Thoracic aorta (tissue), 2 donors: ENCODE results near the gene NPB. TPM values are rescaled to one million over a fixed set of nuclear protein-coding genes. Genes with fewer than 3 reads are reported as not detected.

Experiments
- ATAC-seq: fragments of 150-250 bp; one replicate; pipeline ENCODE4 v1.8.0; 2017; ENCODE audit warnings: low read depth; ENCODE audit not compliant: insufficient number of reproducible peaks, low FRiP score
- DNase-seq: peaks from one replicate; pipeline ENCODE4 v3.0.0-alpha.2; 2020; ENCODE audit warnings: low spot score
- H3K27ac ChIP-seq, 2 donors: fragments of 200-600 bp; sonication (generic); 1 replicate in 1 of 2; 2 replicates in 1 of 2; pipeline ENCODE4 v1.5.1; 2016; ENCODE audit warnings: mild to moderate bottlenecking in 2 of 2, moderate library complexity in 2 of 2
- H3K27me3 ChIP-seq: fragments of 200-600 bp; sonication (generic); replicated peaks from 2 replicates; pipeline ENCODE4 v1.6.0; 2016; ENCODE audit warnings: mild to moderate bottlenecking; ENCODE audit not compliant: insufficient read depth
- H3K36me3 ChIP-seq: fragments of 200-600 bp; sonication (generic); one replicate; pipeline ENCODE4 v1.5.1; 2016
- H3K4me1 ChIP-seq, 2 donors: fragments of 200-600 bp; sonication (generic); 1 replicate in 1 of 2; 2 replicates in 1 of 2; pipeline versions ENCODE4 v1.5.1 to v1.6.0; 2016; ENCODE audit warnings: low read depth in 2 of 2, mild to moderate bottlenecking in 1 of 2; ENCODE audit not compliant: control insufficient read depth in 1 of 2
- H3K4me3 ChIP-seq: fragments of 200-600 bp; sonication (generic); 2 replicates; pipeline ENCODE4 v1.5.1; 2016; ENCODE audit warnings: mild to moderate bottlenecking
- H3K9me3 ChIP-seq: fragments of 200-600 bp; sonication (generic); 2 replicates; pipeline ENCODE4 v1.5.1; 2016
- total RNA-seq, 2 donors: library from RNA; depleted of rRNA; stranded (reverse); fragments of >200 nt; gene quantifications; one replicate each; pipeline versions ENCODE4 v1.1.0 to v1.2.3, GENCODE V29; 2016
- TF ChIP-seq, protein P1 (sequence below): fragments of 200-600 bp; sonication (generic); IDR thresholded peaks from one replicate; pipeline ENCODE4 v1.5.1; 2019; ENCODE audit warnings: antibody characterized with exemption

The NPB gene
- total RNA-seq, 2 donors from 2014 or later: 0.35 to 2.6 TPM

DNA sequence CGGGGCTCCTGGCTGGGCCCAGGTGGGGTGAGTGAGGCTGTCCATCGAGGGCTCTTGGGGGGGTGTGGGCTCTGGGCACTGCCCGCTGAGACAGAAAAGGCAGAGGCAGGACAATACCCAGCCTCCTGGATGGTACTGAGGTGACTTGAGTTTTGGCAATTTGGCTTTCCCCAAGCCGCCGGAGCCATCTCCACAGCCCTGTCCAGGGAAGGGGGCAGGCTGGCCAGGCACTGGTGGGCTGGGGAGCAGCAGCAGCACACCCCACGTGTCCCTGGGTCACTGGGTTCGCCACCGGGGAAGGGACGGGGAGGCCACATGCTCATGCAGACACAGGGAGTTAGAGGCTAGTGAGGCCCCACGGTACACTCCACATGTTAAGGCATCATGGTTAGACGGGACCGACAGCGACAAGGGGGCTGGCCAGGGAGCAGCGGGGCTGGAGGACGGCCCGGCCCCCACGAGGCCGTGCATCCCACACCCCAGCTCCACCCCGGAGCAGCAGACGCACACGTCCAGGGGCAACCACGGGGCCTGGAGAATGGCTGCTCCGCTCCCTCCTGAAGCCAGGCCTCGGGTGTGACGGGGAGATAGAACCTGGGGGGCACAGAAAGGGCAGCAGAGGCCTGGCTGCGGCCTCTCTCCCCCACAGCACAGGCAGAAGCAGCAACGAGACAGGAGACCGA, 33.9 kb upstream of the NPB start:
- H3K4me1 ChIP-seq: peaks cover 20 to 40% of the 10 kb centered on the region in 2 donors
- H3K27ac ChIP-seq: peak overlapping the region; percentile 52 to 92
- DNase-seq (no peak), ATAC-seq (no peak)
- TF ChIP-seq, protein P1, sequence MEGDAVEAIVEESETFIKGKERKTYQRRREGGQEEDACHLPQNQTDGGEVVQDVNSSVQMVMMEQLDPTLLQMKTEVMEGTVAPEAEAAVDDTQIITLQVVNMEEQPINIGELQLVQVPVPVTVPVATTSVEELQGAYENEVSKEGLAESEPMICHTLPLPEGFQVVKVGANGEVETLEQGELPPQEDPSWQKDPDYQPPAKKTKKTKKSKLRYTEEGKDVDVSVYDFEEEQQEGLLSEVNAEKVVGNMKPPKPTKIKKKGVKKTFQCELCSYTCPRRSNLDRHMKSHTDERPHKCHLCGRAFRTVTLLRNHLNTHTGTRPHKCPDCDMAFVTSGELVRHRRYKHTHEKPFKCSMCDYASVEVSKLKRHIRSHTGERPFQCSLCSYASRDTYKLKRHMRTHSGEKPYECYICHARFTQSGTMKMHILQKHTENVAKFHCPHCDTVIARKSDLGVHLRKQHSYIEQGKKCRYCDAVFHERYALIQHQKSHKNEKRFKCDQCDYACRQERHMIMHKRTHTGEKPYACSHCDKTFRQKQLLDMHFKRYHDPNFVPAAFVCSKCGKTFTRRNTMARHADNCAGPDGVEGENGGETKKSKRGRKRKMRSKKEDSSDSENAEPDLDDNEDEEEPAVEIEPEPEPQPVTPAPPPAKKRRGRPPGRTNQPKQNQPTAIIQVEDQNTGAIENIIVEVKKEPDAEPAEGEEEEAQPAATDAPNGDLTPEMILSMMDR: no peak
- H3K9me3 ChIP-seq: no peaks in the 10 kb centered on the region
- H3K27me3 ChIP-seq: no peaks in the 10 kb centered on the region
- H3K4me3 ChIP-seq: no peak overlapping the region
- peaks cover 15% of the 10 kb centered on the region for H3K36me3 ChIP-seq

DNA sequence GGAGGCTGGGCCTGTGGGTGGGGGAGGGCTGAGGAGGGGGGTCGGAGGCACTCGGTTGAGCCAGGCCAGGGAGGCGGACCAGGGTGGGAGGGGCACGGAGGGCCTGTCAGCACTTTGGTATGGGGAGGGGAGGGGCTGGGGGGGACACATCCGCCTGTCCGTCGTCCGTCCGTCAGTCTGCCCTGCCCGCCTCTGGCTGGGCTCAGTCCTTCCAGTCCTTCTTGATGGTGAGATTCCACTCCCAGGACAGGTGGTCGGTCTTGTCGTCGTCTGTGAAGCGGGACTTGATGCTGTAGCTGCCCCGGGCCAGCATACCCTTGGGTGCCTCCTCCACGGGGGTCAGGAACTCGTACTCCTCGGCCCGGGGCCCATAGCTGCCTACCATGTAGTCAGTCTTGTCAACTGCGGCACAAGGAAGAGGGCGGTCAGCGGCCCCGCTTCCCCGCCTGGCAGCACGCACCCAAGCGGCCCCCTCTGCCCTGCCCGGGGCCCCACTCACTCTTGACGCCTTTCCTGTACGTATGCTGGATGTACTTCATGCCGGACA, 33.3 kb upstream of the NPB start:
- no peak overlapping the region for H3K4me3 ChIP-seq

DNA sequence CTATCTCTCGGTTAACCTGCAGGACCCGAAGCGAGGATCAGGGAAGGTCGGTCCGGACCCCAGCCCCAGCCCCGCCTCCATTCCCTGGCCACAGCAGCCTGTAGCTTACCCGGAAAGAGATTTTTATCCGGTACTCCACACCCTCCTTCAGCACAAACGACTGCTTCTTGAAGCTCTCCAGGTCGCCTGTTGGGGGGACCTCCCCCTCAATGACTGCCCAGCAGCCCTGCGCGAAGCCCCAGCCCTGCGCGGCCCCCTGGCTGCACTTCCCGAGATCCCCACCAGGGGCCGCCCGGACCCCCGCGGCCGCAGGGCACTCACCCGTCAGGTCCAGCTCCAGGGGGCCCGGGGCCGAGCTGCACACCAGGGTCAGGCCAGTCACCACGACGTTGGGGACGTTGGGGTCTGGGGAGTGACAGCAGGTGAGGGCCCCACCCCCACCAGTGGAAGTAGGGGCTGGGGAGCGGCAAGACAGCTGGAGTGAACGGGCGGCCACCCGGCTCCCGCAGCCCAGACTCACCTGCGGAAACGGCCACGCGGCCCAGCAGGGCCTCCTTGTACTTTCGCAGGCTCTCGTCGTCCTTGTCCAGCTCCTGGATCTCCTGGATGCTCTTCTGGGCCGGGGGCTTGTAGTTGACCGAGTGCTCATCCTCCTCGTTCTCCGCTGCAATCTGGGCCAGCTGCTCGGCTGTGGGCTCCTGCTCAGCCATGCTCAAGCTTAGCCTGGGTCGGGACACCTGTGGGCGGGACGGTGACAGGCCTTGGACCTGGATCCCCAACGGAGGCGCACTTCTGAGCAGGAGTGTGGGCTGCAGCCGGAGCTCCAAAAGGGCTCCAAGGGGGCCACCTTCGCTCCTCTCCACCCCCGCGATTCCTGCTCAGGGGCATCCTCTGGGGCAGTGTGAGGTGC, 32.6 kb upstream of the NPB start:
- peaks cover 15% of the 10 kb centered on the region for H3K36me3 ChIP-seq
- H3K9me3 ChIP-seq: no peaks in the 10 kb centered on the region
- peak overlapping the region; percentile 92 to 95 for H3K27ac ChIP-seq
- DNase-seq (no peak), ATAC-seq (no peak)
- no peaks in the 10 kb centered on the region for H3K27me3 ChIP-seq
- peak overlapping the region; percentile 95 for H3K4me3 ChIP-seq
- peaks cover 20 to 40% of the 10 kb centered on the region in 2 donors for H3K4me1 ChIP-seq
- TF ChIP-seq, protein P1: peak; percentile 92

More for the DNA sequence above, 33.3 kb upstream of the NPB start:
- Histone ChIP-seq H3K9me3 (no peaks in the 10 kb centered on the region), H3K27me3 (no peaks in the 10 kb centered on the region), H3K27ac (peak overlapping the region; percentile 92 to 95), H3K36me3 (peaks cover 15% of the 10 kb centered on the region), H3K4me1 (peaks cover 20 to 40% of the 10 kb centered on the region in 2 donors)
- no peak for DNase-seq
- no peak for ATAC-seq
- TF ChIP-seq, protein P1: no peak

DNA sequence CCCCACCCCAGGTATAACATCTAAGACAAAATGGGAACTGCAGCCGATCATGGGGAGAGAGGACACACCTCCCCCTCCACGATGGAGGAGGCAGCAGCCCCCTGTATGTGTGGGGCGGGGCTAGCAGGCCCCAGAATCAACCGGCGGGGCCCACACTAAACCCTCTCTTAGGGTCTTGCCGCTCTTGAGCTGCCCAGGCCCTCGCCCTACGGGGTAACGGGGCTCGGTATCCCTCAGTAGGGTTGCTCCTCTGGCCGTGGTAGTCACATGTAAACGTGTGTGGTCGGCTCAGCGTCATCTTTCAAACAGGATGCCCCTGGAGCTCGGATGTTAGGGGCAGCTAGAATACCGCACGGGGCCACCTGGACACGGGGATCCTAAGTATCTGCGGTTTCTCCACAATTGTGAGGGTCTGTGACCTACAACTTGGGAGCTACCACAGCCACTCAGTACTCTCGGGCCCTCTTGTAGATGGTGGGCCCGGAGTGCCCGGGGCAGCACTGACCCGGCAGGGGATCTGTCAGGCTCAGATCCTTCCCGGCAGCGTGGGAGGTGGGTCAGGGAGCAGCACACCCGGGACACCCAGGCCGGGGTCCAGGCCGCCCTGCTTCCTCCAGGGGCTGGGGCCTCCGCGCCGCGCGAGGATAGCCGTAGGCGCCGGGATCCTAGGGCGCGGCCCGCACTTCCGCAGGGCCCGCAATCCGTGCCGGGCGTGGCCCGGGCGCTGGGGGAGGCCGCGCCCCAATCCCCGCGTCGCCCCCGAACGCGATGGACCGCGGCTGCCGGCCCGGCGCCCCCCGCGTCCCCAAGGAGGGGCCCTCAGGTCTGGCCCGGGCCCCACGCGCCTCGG, 31.7 kb upstream of the NPB start:
- TF ChIP-seq, protein P1: no peak
- ATAC-seq (no peak), DNase-seq (no peak)
- Histone ChIP-seq H3K27me3 (no peaks in the 10 kb centered on the region), H3K4me1 (peaks cover 20 to 40% of the 10 kb centered on the region in 2 donors), H3K4me3 (peak overlapping the region; percentile 95), H3K9me3 (no peaks in the 10 kb centered on the region), H3K27ac (peak overlapping the region; percentile 92 to 95), H3K36me3 (peaks cover 15% of the 10 kb centered on the region)
